ENCODE data around the gene ZBTB47. TPM values are rescaled to one million over a fixed set of nuclear protein-coding genes. Genes with fewer than 3 reads are reported as not detected.

The ZBTB47 gene
- total RNA-seq, 3 donors from 2014 or later (not counting 1 experiment from before 2014, with no cell fraction given): 2.1 to 3.0 (median 3.0) TPM

DNA sequence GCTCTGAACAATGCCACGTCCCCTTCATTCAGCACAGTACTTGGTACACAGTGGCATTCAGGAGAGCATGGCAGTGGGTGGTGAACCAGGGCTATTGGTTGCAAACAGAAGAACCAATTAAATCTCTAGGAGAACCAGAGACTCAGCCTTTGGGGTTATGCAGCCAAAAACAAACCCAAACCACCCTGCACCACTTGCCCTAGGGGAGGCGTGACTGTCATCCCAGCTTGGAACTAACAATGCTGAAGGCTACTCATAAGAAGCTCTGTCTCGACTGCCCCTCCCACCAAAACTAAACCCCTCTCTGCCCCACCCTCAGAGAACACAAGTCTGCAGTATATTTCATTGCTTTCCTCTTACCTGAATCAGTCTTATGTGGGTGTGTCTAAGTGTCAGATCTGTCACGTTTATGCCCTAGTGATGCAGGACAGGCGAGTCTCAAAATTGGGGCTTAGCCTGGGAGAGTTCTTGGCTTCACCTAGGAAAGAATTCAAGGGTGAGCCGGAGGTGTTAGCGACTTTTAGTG, 16.6 kb downstream of the ZBTB47 start:
- Histone ChIP-seq H3K4me3 (ENCODE audit: low read length) (no peak overlapping the region), H3K4me1 (ENCODE audit: control insufficient read depth, insufficient read depth, low read length) (no peaks in the 10 kb centered on the region), H3K9me3 (ENCODE audit: control insufficient read depth, insufficient read depth, low read length) (no peaks in the 10 kb centered on the region), H3K27ac (ENCODE audit: low read length) (no peak overlapping the region), H3K27me3 (ENCODE audit: control insufficient read depth, insufficient read depth, low read length) (no peaks in the 10 kb centered on the region), H3K36me3 (ENCODE audit: control insufficient read depth, insufficient read depth, low read length) (no peaks in the 10 kb centered on the region)
- no peaks in the 10 kb centered on the region for H3K36me3 Mint-ChIP-seq
- no peak overlapping the region for H3K27ac Mint-ChIP-seq
- TF ChIP-seq, protein P1, sequence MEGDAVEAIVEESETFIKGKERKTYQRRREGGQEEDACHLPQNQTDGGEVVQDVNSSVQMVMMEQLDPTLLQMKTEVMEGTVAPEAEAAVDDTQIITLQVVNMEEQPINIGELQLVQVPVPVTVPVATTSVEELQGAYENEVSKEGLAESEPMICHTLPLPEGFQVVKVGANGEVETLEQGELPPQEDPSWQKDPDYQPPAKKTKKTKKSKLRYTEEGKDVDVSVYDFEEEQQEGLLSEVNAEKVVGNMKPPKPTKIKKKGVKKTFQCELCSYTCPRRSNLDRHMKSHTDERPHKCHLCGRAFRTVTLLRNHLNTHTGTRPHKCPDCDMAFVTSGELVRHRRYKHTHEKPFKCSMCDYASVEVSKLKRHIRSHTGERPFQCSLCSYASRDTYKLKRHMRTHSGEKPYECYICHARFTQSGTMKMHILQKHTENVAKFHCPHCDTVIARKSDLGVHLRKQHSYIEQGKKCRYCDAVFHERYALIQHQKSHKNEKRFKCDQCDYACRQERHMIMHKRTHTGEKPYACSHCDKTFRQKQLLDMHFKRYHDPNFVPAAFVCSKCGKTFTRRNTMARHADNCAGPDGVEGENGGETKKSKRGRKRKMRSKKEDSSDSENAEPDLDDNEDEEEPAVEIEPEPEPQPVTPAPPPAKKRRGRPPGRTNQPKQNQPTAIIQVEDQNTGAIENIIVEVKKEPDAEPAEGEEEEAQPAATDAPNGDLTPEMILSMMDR (IDR thresholded peaks at IDR 0.05): no peak
- 86% methylated on average over 7 of the region's 7 CpGs for WGBS (ENCODE audit: insufficient coverage)
- H3K27me3 Mint-ChIP-seq (ENCODE audit: low read depth in 2 of 2): peaks cover 0 to 4% of the 10 kb centered on the region in 2 donors
- ATAC-seq: no peak
- no peak for DNase-seq
- no peaks in the 10 kb centered on the region for H3K4me1 Mint-ChIP-seq
- H3K9me3 Mint-ChIP-seq: no peaks in the 10 kb centered on the region
- H3K4me3 Mint-ChIP-seq: no peak overlapping the region
- intact Hi-C loops (cut with micrococcal nuclease): no loop called here

DNA sequence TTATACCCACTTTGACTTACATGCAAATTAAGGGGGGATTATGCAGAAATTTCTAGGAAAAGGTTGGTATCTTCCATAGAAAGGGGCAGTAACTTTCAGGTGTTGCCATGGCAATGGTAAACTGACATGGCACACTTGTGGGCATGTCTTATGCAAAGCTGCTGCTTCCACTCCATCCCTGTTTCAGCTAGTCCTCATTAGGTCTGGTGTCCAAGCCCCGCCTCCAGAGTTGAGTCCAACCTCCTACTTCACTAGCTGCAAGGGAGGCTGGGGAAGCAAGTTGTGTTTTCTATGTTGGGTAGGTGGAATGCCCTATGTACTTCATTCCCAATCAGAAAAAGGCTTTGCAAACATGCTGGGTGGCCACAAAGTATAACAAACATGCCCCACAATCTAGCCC, 17.2 kb downstream of the ZBTB47 start:
- Mint-ChIP-seq H3K4me1 (no peaks in the 10 kb centered on the region), H3K27me3 (ENCODE audit: low read depth in 2 of 2) (peaks cover 0 to 7% of the 10 kb centered on the region in 2 donors), H3K4me3 (no peak overlapping the region), H3K36me3 (no peaks in the 10 kb centered on the region), H3K9me3 (no peaks in the 10 kb centered on the region), H3K27ac (no peak overlapping the region)
- TF ChIP-seq, protein P1 (IDR thresholded peaks at IDR 0.05): no peak
- Histone ChIP-seq H3K4me3 (ENCODE audit: low read length) (no peak overlapping the region), H3K9me3 (ENCODE audit: control insufficient read depth, insufficient read depth, low read length) (no peaks in the 10 kb centered on the region), H3K27ac (ENCODE audit: low read length) (no peak overlapping the region), H3K27me3 (ENCODE audit: control insufficient read depth, insufficient read depth, low read length) (no peaks in the 10 kb centered on the region), H3K36me3 (ENCODE audit: control insufficient read depth, insufficient read depth, low read length) (no peaks in the 10 kb centered on the region), H3K4me1 (ENCODE audit: control insufficient read depth, insufficient read depth, low read length) (no peaks in the 10 kb centered on the region)
- DNase-seq (no peak), ATAC-seq (no peak)
- intact Hi-C loops (cut with micrococcal nuclease): no loop called here
- WGBS (ENCODE audit: insufficient coverage): no CpG with 5 or more reads among the region's 1 CpG

DNA sequence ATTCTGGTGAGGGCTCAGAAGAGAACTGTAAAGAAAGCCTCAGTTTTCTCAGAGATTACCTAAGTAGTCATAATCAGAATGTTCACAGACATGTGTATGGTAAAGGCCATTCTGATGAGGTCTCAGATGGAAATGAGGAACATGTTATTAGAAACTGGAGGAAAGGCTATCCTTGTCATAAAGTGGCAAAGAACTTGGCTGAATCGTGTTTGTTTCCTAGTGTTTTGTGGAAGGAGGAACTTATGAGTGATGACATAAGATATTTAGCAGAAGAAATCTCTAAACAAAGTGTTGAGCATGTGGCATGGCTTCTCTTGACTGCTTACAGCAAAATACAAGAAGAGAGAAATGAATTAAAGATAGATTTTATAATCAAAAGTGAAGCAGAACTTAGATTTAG, 19.0 kb downstream of the ZBTB47 start:
- no peaks in the 10 kb centered on the region for H3K4me1 Mint-ChIP-seq

More for the DNA sequence above, 19.0 kb downstream of the ZBTB47 start:
- Histone ChIP-seq H3K4me3 (ENCODE audit: low read length) (no peak overlapping the region), H3K9me3 (ENCODE audit: control insufficient read depth, insufficient read depth, low read length) (no peaks in the 10 kb centered on the region), H3K27ac (ENCODE audit: low read length) (no peak overlapping the region), H3K36me3 (ENCODE audit: control insufficient read depth, insufficient read depth, low read length) (no peaks in the 10 kb centered on the region), H3K27me3 (ENCODE audit: control insufficient read depth, insufficient read depth, low read length) (no peaks in the 10 kb centered on the region), H3K4me1 (ENCODE audit: control insufficient read depth, insufficient read depth, low read length) (no peaks in the 10 kb centered on the region)
- ATAC-seq (no peak), DNase-seq (no peak)
- peaks cover 1% of the 10 kb centered on the region for H3K36me3 Mint-ChIP-seq
- intact Hi-C loops (cut with micrococcal nuclease): no loop called here
- H3K4me3 Mint-ChIP-seq: no peak overlapping the region
- no peaks in the 10 kb centered on the region for H3K9me3 Mint-ChIP-seq
- TF ChIP-seq, protein P1 (IDR thresholded peaks at IDR 0.05): no peak
- 10% methylated on average over 1 of the region's 1 CpG for WGBS (ENCODE audit: insufficient coverage)
- H3K27ac Mint-ChIP-seq: no peak overlapping the region
- peaks cover 1 to 7% of the 10 kb centered on the region in 2 donors for H3K27me3 Mint-ChIP-seq (ENCODE audit: low read depth in 2 of 2)

All from natural killer cell (primary cell).